GM12872 (cell line): Measurements from ENCODE around the gene FCN1.

Experiments used
- TF ChIP-seq, protein P1 (sequence below): IDR thresholded peaks from 3 replicates; pipeline ENCODE4 v1.5.1; 2011; ENCODE audit warnings: low read depth, mild to moderate bottlenecking, low read length, moderate library complexity; ENCODE audit not compliant: insufficient read depth

FCN1 gene

DNA sequence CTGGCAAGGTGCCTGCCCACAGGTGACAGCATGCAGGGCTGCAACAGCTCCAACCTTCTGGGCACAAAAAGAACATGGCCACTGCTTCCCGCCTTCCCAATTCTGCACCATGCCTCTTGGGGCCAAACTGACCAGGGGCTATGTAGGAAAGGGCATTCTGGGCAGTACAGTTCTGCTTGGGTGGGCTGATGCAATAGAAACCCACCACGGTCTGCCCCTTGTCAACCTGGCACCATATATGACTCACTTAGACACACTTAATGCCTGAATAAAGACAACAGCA lies 40.2 kb upstream of the FCN1 start:
- TF ChIP-seq, protein P1, sequence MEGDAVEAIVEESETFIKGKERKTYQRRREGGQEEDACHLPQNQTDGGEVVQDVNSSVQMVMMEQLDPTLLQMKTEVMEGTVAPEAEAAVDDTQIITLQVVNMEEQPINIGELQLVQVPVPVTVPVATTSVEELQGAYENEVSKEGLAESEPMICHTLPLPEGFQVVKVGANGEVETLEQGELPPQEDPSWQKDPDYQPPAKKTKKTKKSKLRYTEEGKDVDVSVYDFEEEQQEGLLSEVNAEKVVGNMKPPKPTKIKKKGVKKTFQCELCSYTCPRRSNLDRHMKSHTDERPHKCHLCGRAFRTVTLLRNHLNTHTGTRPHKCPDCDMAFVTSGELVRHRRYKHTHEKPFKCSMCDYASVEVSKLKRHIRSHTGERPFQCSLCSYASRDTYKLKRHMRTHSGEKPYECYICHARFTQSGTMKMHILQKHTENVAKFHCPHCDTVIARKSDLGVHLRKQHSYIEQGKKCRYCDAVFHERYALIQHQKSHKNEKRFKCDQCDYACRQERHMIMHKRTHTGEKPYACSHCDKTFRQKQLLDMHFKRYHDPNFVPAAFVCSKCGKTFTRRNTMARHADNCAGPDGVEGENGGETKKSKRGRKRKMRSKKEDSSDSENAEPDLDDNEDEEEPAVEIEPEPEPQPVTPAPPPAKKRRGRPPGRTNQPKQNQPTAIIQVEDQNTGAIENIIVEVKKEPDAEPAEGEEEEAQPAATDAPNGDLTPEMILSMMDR: no peak

DNA sequence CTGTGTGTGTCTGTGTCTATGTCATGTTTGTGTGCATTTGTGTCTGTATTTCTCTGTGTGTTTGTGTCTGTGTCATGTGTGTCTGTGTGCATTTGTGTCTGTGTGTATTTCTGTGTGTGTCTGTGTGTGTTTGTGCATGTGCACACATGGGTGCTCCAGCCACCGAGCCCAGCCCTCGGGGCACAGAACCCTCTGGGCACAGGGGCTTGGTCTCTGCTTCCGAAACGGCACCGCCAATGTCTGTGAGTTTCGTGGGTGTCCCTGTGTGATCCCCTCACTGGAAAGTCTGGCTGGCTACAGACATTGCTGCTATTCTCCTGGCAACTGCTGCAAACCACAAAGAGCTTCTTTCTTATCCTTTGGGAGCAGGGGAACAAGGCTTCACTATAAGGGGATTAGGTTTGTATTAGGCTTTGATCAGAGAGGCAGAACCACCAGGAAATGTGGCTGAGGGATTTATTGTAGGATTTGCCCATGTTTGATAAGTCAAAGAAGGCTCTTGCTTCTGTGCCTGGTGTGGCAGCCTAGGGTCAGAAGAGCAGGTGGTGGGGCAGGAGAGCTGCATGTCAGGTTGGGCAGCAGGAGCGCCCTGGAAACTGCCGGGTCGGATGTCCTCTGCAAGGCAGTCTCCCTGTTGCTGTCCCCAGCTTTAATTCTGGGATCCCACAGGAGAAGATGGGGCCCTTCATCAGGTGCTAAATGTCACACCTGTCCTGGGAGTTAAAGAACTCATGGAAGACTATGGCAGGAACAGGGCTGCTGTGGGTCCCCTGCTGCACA lies 39.6 kb upstream of the FCN1 start:
- TF ChIP-seq, protein P1: no peak

DNA sequence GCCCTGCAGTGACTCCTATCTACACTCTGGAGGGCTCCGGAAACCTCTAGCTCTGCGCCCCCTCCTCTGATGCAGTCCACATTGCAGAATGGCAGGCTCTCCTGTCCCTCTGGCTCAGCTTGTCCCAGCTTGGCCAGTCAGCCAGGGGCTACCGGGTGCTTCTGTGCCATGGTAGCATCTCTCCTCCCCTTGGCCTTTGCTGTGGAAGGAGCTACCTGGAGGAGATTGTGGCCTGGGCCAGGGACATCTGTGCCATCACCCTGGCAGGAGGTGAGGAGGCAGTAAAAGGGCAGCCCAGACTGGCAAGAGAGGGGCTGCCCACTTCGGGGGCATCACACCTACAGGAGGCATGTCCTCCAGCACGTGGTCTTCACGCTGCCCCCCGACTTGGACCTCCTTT lies 38.1 kb upstream of the FCN1 start:
- TF ChIP-seq, protein P1: no peak

DNA sequence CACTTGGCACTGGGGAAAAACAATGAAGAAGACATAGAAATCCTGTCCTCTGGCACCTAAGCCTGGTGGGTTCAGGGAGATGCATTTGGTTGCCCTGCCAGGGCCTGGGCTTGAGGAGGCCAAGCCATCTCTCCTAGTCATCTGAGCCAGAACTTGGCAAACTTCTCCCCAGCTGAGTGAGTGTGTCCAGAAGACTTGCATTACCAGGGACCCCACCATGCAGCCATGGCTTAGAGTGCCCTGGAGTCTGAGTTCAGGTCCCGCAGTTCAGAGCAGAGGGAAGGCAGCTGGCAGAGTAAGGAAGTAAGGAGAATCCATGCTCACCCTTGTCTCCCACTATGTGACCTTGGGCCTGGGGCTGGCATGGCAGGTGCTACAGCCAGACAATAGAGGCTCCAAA lies 37.4 kb upstream of the FCN1 start:
- TF ChIP-seq, protein P1: no peak

DNA sequence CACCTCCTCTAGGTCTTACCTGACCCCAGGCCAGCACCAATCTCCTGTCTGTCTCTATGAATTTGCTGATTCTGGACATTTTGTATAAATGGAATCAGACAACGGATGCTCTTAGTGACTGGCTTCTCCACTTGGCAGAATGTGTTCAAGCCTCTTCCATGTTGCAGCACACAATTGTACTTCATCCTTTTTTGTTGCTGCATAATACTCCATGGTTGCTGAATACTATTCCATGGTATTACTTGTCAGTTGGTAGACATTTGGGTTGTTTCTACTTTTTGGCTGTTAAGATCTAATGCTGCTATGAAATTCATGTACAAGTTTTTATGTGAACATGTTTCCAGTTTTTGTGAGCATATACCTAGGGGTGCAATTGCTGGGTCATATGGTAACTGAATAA lies 34.3 kb upstream of the FCN1 start:
- TF ChIP-seq, protein P1: no peak

DNA sequence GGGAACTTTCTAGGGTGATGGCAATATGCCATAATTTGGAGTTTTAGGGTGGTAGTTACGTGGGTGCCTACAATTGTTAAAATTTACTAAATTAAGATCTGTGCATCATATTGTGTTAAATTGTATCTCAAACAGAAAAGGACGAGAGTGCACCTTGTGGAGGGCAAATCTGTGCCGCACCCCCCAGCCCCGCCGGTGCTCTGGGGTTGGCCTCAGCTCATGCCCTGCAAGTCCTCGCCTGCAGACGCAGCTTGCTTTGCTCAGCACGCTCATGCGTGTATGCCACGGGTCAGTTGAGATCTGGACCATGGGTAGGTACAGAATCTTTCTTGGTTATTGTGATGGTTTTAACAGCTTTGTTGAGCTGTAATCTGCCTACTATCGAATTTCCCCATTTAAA lies 33.7 kb upstream of the FCN1 start:
- TF ChIP-seq, protein P1: no peak

DNA sequence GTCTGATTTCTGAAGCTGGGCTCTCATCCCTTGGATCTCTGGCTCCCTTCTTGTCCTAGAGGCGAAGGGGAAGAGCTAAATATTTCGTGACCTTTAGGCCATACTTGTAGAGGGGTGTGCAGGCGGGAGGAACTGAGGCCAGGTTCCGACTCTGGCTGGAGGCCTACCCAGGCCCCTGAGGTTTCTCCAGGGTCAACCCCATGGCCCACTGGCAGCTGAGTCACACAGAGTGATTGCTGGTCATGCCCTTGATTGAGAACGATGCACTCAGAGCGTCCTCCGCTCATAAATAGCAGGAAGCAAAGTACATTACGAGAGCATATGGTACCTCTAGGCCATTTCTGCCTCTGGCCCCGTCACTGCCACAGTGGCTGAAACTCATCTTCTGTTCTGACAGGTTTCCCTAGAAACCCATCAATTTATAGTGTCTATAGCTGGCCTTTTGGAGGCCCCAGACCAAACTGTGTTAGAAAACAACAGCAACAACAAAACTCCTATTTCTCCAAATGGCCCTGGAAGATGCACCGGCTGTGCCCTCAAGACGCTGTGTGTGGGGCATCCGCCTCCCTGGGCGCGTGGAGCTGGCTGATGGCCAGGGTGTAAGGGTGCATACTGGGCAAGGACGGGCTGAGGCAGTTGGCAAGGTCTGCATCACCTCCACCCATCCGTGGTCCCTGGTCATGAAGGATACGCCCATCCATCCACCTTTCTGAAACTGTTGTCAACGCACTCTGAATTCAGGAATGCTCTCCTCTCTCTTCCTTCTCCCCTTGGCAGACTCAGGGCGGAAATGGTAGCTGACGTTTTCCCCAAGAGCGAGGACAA lies 32.9 kb upstream of the FCN1 start:
- TF ChIP-seq, protein P1: no peak
